ENCODE measurements around the gene GRK5. TPM values are rescaled to one million over a fixed set of nuclear protein-coding genes. Genes with fewer than 3 reads are reported as not detected.

GRK5 gene
- total RNA-seq, 4 donors from 2014 or later: 43.5 to 61.7 (median 48.9) TPM

DNA sequence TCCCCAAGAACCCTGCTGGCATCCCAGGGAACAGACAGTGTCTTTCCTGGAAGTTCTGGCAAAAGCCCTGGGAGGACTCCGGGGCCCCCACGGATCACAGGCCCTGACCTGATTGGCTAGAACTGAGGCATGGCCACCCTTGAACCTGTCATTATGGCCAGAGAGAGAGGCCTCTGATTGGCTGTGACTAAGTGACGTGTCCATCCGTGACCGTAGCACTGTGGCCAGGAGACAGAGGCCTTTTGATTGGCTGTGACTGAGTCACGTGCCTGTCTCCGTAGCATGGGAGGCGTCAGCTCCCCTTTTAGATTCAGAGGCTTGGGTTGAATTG, 171.3 kb downstream of the GRK5 start:
- Histone ChIP-seq H3K9me3 (no peaks in the 10 kb centered on the region), H3K36me3 (peaks cover 0 to 26% (median 0%) of the 10 kb centered on the region in 3 donors), H3K27me3 (no peaks in the 10 kb centered on the region), H3K4me3 (no peak overlapping the region), H3K27ac (peak overlapping the region in 3 of 4 donors; percentile 7 to 59 (median 21)), H3K4me1 (peaks cover 0 to 57% (median 11%) of the 10 kb centered on the region in 4 donors)
- no peak for DNase-seq (ENCODE audit: low spot score in 2 of 2)
- 96 to 98% methylated on average over 6 of the region's 8 CpGs for WGBS, 2 donors
- TF ChIP-seq EP300 (IDR thresholded peaks at IDR 0.05) (no peak), POLR2A (IDR thresholded peaks at IDR 0.05) (no peak)
- TF ChIP-seq, protein P1, sequence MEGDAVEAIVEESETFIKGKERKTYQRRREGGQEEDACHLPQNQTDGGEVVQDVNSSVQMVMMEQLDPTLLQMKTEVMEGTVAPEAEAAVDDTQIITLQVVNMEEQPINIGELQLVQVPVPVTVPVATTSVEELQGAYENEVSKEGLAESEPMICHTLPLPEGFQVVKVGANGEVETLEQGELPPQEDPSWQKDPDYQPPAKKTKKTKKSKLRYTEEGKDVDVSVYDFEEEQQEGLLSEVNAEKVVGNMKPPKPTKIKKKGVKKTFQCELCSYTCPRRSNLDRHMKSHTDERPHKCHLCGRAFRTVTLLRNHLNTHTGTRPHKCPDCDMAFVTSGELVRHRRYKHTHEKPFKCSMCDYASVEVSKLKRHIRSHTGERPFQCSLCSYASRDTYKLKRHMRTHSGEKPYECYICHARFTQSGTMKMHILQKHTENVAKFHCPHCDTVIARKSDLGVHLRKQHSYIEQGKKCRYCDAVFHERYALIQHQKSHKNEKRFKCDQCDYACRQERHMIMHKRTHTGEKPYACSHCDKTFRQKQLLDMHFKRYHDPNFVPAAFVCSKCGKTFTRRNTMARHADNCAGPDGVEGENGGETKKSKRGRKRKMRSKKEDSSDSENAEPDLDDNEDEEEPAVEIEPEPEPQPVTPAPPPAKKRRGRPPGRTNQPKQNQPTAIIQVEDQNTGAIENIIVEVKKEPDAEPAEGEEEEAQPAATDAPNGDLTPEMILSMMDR (IDR thresholded peaks at IDR 0.05): no peak

GRCh38 chr10:119379466-119380071, 172.2 kb downstream of the GRK5 start:
- H3K27me3 ChIP-seq: no peaks in the 10 kb centered on the region
- H3K27ac ChIP-seq: no peak overlapping the region
- peaks cover 0 to 50% (median 10%) of the 10 kb centered on the region in 4 donors for H3K4me1 ChIP-seq
- WGBS, 2 donors: 90 to 93% methylated on average over 10 of the region's 10 CpGs
- H3K9me3 ChIP-seq: no peaks in the 10 kb centered on the region
- peaks cover 0 to 26% (median 0%) of the 10 kb centered on the region in 3 donors for H3K36me3 ChIP-seq
- TF ChIP-seq EP300 (IDR thresholded peaks at IDR 0.05) (no peak), POLR2A (IDR thresholded peaks at IDR 0.05) (no peak)
- TF ChIP-seq, protein P1 (IDR thresholded peaks at IDR 0.05): no peak
- H3K4me3 ChIP-seq: no peak overlapping the region
- no peak for DNase-seq (ENCODE audit: low spot score in 2 of 2)

DNA sequence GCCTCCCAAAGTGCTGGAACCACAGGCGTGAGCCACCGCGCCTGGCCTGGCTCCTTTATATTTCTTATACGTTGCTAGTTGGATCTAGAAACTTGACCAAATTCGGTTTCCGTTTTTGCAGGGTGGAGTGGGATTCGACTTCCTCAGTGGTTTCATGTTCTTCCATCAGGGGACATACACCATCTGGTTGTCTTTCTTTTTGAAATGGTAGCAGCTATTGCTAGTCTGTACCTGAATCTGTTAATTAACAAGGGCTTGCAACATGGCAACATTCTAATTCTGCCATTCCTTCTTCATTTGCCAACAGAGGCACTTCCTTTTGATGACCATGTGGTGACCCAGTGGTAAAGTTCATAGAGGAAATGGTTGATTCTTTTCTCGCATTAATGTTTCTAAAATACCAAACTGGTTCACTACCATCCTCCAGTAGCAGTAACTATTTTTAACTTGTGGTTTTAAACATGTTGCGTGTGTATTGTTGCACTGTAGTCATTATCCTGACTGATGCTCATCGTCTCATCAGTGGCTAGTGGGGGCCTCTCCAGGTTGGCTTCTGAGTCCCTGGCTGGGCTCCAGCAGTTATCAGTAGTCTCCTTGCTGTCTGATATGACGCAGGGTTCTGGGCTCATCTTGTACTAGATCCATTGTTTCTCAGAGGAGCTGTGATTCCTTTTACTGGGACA, 175.9 kb downstream of the GRK5 start:
- TF ChIP-seq, protein P1 (IDR thresholded peaks at IDR 0.05): no peak
- TF ChIP-seq POLR2A (IDR thresholded peaks at IDR 0.05) (no peak), EP300 (IDR thresholded peaks at IDR 0.05) (no peak)
- peaks cover 0 to 17% (median 2%) of the 10 kb centered on the region in 4 donors for H3K4me1 ChIP-seq
- H3K9me3 ChIP-seq: no peaks in the 10 kb centered on the region
- WGBS, 2 donors: 85 to 86% methylated on average over 11 of the region's 11 CpGs
- no peaks in the 10 kb centered on the region for H3K27me3 ChIP-seq
- no peak for DNase-seq (ENCODE audit: low spot score in 2 of 2)
- H3K27ac ChIP-seq: peak overlapping the region in 1 of 4 donors; percentile 36
- H3K36me3 ChIP-seq: peaks cover 0 to 38% (median 0%) of the 10 kb centered on the region in 3 donors
- no peak overlapping the region for H3K4me3 ChIP-seq

GRCh38 chr10:119384127-119384526, 176.8 kb downstream of the GRK5 start:
- no peaks in the 10 kb centered on the region for H3K9me3 ChIP-seq
- H3K4me3 ChIP-seq: no peak overlapping the region
- TF ChIP-seq EP300 (IDR thresholded peaks at IDR 0.05) (no peak), POLR2A (IDR thresholded peaks at IDR 0.05) (no peak)
- TF ChIP-seq, protein P1 (IDR thresholded peaks at IDR 0.05): no peak
- no peak overlapping the region for H3K27ac ChIP-seq
- no peak for DNase-seq (ENCODE audit: low spot score in 2 of 2)
- peaks cover 0 to 43% (median 0%) of the 10 kb centered on the region in 3 donors for H3K36me3 ChIP-seq
- H3K4me1 ChIP-seq: peaks cover 0 to 9% (median 0%) of the 10 kb centered on the region in 4 donors
- H3K27me3 ChIP-seq: no peaks in the 10 kb centered on the region
- whole genome bisulfite sequencing, 2 donors: 96% methylated on average over 5 of the region's 5 CpGs

DNA sequence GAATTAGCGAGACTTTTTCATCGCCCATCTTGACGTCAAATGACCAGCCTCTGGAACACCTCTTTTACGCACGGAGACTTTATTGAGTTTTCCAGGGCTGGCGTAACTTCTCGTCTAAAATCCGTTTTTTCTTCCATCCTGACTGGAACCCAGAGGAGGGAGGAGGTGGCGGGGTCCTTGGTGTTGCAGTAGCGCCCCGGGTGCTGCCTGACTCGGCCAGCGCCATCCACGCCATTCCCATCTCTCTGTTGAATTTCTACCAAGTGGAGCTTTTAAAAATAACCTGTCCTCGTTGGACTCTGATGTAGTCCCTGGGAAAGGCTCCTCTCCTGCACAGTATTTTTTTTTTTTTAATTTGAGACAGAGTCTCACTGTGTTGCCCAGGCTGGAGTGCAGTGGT, 179.3 kb downstream of the GRK5 start:
- no peak overlapping the region for H3K27ac ChIP-seq
- H3K36me3 ChIP-seq: peaks cover 0 to 30% (median 0%) of the 10 kb centered on the region in 3 donors
- DNase-seq (ENCODE audit: low spot score in 2 of 2): no peak
- peaks cover 0 to 10% (median 0%) of the 10 kb centered on the region in 4 donors for H3K4me1 ChIP-seq
- H3K4me3 ChIP-seq: no peak overlapping the region
- WGBS, 2 donors: 92 to 95% methylated on average over 15 of the region's 15 CpGs
- no peaks in the 10 kb centered on the region for H3K9me3 ChIP-seq
- TF ChIP-seq EP300 (IDR thresholded peaks at IDR 0.05) (no peak), POLR2A (IDR thresholded peaks at IDR 0.05) (no peak)
- TF ChIP-seq, protein P1 (IDR thresholded peaks at IDR 0.05): no peak
- H3K27me3 ChIP-seq: no peaks in the 10 kb centered on the region

Data from tibial nerve (tissue), 4 donors.